ENCODE results near the gene MAGEA3.
"Not testable (repeated sequence)": the region's sequence is repeated elsewhere in the genome, so short reads cannot be mapped to it uniquely, and the experiment has no call there.

The MAGEA3 gene

GRCh38 chrX:152658302-152658701 lies 40.3 kb upstream of the MAGEA3 start:
- no peaks in the 10 kb centered on the region for H3K27me3 ChIP-seq (ENCODE audit: insufficient read depth, low read depth)
- no peaks in the 10 kb centered on the region for H4K20me1 ChIP-seq (ENCODE audit: insufficient read depth)
- H3K36me3 ChIP-seq (ENCODE audit: insufficient read depth) = no peaks in the 10 kb centered on the region
- TF ChIP-seq, protein P1, sequence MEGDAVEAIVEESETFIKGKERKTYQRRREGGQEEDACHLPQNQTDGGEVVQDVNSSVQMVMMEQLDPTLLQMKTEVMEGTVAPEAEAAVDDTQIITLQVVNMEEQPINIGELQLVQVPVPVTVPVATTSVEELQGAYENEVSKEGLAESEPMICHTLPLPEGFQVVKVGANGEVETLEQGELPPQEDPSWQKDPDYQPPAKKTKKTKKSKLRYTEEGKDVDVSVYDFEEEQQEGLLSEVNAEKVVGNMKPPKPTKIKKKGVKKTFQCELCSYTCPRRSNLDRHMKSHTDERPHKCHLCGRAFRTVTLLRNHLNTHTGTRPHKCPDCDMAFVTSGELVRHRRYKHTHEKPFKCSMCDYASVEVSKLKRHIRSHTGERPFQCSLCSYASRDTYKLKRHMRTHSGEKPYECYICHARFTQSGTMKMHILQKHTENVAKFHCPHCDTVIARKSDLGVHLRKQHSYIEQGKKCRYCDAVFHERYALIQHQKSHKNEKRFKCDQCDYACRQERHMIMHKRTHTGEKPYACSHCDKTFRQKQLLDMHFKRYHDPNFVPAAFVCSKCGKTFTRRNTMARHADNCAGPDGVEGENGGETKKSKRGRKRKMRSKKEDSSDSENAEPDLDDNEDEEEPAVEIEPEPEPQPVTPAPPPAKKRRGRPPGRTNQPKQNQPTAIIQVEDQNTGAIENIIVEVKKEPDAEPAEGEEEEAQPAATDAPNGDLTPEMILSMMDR (conservative IDR thresholded peaks at IDR 0.05; ENCODE audit: low read depth, low read length) = no peak
- H3K4me2 ChIP-seq = no peak overlapping the region
- no peak overlapping the region for H2AFZ ChIP-seq (ENCODE audit: low read depth)
- H3K4me1 ChIP-seq (ENCODE audit: low read depth, poor library complexity, severe bottlenecking) = no peaks in the 10 kb centered on the region
- H3K27ac ChIP-seq = no peak overlapping the region
- H3K9ac ChIP-seq = no peak overlapping the region
- H3K4me3 ChIP-seq (IDR thresholded peaks at IDR 0.05; ENCODE audit: insufficient read depth, low read depth, low read length) = no peak overlapping the region
- H3K79me2 ChIP-seq (ENCODE audit: insufficient read depth, low read depth) = no peaks in the 10 kb centered on the region

DNA sequence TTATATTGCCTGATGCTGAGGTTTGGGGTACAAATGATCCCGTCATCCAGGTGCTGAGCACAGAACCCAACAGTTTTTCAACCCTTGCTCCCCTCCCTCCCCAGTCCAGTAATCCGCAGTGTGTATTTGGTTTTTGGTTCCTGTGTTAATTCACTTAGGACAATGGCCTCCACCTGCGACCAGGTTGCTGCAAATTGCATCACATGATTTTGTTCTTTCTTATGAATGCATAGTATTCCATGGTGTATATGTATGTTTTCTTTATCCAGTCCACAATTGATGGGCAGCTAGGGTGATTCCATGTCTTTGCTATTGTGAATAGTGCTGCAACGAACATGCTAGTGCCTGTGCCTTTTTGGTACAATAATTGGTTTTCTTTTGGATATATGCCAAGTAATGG lies 35.5 kb upstream of the MAGEA3 start:
- no peaks in the 10 kb centered on the region for H3K36me3 ChIP-seq (ENCODE audit: insufficient read depth)
- TF ChIP-seq, protein P1 (conservative IDR thresholded peaks at IDR 0.05; ENCODE audit: low read depth, low read length) = no peak
- no peaks in the 10 kb centered on the region for H3K27me3 ChIP-seq (ENCODE audit: insufficient read depth, low read depth)
- H3K4me3 ChIP-seq (IDR thresholded peaks at IDR 0.05; ENCODE audit: insufficient read depth, low read depth, low read length) = no peak overlapping the region
- H3K4me1 ChIP-seq (ENCODE audit: low read depth, poor library complexity, severe bottlenecking) = no peaks in the 10 kb centered on the region
- no peak overlapping the region for H3K9ac ChIP-seq
- no peak overlapping the region for H2AFZ ChIP-seq (ENCODE audit: low read depth)
- H3K27ac ChIP-seq = no peak overlapping the region
- no peak overlapping the region for H3K4me2 ChIP-seq
- H3K79me2 ChIP-seq (ENCODE audit: insufficient read depth, low read depth) = no peaks in the 10 kb centered on the region
- H4K20me1 ChIP-seq (ENCODE audit: insufficient read depth) = no peaks in the 10 kb centered on the region

GRCh38 chrX:152674135-152674534 lies 24.5 kb upstream of the MAGEA3 start:
- H3K27me3 ChIP-seq (ENCODE audit: insufficient read depth, low read depth) = no peaks in the 10 kb centered on the region
- H3K9ac ChIP-seq = no peak overlapping the region
- H3K27ac ChIP-seq = no peak overlapping the region
- H3K4me3 ChIP-seq (IDR thresholded peaks at IDR 0.05; ENCODE audit: insufficient read depth, low read depth, low read length) = no peak overlapping the region
- H3K36me3 ChIP-seq (ENCODE audit: insufficient read depth) = no peaks in the 10 kb centered on the region
- no peaks in the 10 kb centered on the region for H4K20me1 ChIP-seq (ENCODE audit: insufficient read depth)
- H3K4me2 ChIP-seq = no peak overlapping the region
- TF ChIP-seq, protein P1 (conservative IDR thresholded peaks at IDR 0.05; ENCODE audit: low read depth, low read length) = no peak
- no peaks in the 10 kb centered on the region for H3K79me2 ChIP-seq (ENCODE audit: insufficient read depth, low read depth)
- H3K4me1 ChIP-seq (ENCODE audit: low read depth, poor library complexity, severe bottlenecking) = no peaks in the 10 kb centered on the region
- no peak overlapping the region for H2AFZ ChIP-seq (ENCODE audit: low read depth)

- not testable (repeated sequence) for H2AFZ ChIP-seq (ENCODE audit: low read depth); H3K36me3 ChIP-seq (ENCODE audit: insufficient read depth); H3K4me1 ChIP-seq (ENCODE audit: low read depth, poor library complexity, severe bottlenecking); H3K27ac ChIP-seq; H3K27me3 ChIP-seq (ENCODE audit: insufficient read depth, low read depth); H3K4me2 ChIP-seq; H3K9ac ChIP-seq; H4K20me1 ChIP-seq (ENCODE audit: insufficient read depth); H3K79me2 ChIP-seq (ENCODE audit: insufficient read depth, low read depth); H3K4me3 ChIP-seq (IDR thresholded peaks at IDR 0.05; ENCODE audit: insufficient read depth, low read depth, low read length)
Observed at GRCh38 chrX:152674652-152675051, 23.9 kb upstream of the MAGEA3 start.

DNA sequence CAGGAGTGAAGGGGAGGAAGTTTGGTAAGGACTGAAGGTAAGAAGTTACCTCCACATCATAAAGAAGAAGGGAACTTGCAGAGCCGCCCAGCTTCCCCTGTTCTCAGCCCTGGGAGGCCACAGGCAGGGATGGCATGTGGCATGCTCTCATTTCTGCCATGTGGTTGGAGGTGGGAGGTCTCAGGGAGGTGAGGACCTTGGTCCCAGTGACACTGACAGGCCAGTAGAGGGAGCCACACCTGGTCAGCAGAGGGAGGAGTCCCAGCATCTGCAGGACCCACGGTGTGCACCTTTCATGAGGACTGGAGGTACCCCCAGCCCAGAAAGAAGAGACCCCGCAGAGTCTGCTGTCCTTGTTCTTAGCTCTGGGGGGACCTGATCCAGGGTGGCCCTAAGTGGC lies 17.6 kb upstream of the MAGEA3 start:
- H3K36me3 ChIP-seq (ENCODE audit: insufficient read depth); H4K20me1 ChIP-seq (ENCODE audit: insufficient read depth); H3K27me3 ChIP-seq (ENCODE audit: insufficient read depth, low read depth); H3K9ac ChIP-seq; H3K4me3 ChIP-seq (IDR thresholded peaks at IDR 0.05; ENCODE audit: insufficient read depth, low read depth, low read length); H3K27ac ChIP-seq; H3K4me2 ChIP-seq; H3K79me2 ChIP-seq (ENCODE audit: insufficient read depth, low read depth); H2AFZ ChIP-seq (ENCODE audit: low read depth); H3K4me1 ChIP-seq (ENCODE audit: low read depth, poor library complexity, severe bottlenecking): not testable (repeated sequence)

GRCh38 chrX:152700390-152700789 lies 1.8 kb downstream of the MAGEA3 start:
- not testable (repeated sequence) for H2AFZ ChIP-seq (ENCODE audit: low read depth); H3K9ac ChIP-seq; H3K79me2 ChIP-seq (ENCODE audit: insufficient read depth, low read depth)

GRCh38 chrX:152706500-152706899 lies 7.9 kb downstream of the MAGEA3 start:
- H3K36me3 ChIP-seq (ENCODE audit: insufficient read depth); H3K27ac ChIP-seq; H3K27me3 ChIP-seq (ENCODE audit: insufficient read depth, low read depth); H3K9ac ChIP-seq; H3K79me2 ChIP-seq (ENCODE audit: insufficient read depth, low read depth); H3K4me2 ChIP-seq; H2AFZ ChIP-seq (ENCODE audit: low read depth); H4K20me1 ChIP-seq (ENCODE audit: insufficient read depth); H3K4me3 ChIP-seq (IDR thresholded peaks at IDR 0.05; ENCODE audit: insufficient read depth, low read depth, low read length); H3K4me1 ChIP-seq (ENCODE audit: low read depth, poor library complexity, severe bottlenecking): not testable (repeated sequence)

More at GRCh38 chrX:152700390-152700789, 1.8 kb downstream of the MAGEA3 start:
- H3K27ac ChIP-seq; H3K4me3 ChIP-seq (IDR thresholded peaks at IDR 0.05; ENCODE audit: insufficient read depth, low read depth, low read length); H3K27me3 ChIP-seq (ENCODE audit: insufficient read depth, low read depth); H3K36me3 ChIP-seq (ENCODE audit: insufficient read depth); H3K4me2 ChIP-seq; H4K20me1 ChIP-seq (ENCODE audit: insufficient read depth); H3K4me1 ChIP-seq (ENCODE audit: low read depth, poor library complexity, severe bottlenecking): not testable (repeated sequence)

- not testable (repeated sequence) for H3K4me2 ChIP-seq; H2AFZ ChIP-seq (ENCODE audit: low read depth); H3K79me2 ChIP-seq (ENCODE audit: insufficient read depth, low read depth); H3K36me3 ChIP-seq (ENCODE audit: insufficient read depth); H3K27ac ChIP-seq; H4K20me1 ChIP-seq (ENCODE audit: insufficient read depth); H3K9ac ChIP-seq; H3K4me1 ChIP-seq (ENCODE audit: low read depth, poor library complexity, severe bottlenecking); H3K27me3 ChIP-seq (ENCODE audit: insufficient read depth, low read depth); H3K4me3 ChIP-seq (IDR thresholded peaks at IDR 0.05; ENCODE audit: insufficient read depth, low read depth, low read length)
Observed at GRCh38 chrX:152709173-152709572, 10.6 kb downstream of the MAGEA3 start, which contains the start of gene CSAG2. Gene CSAG2, minus strand, starts transcription at chrX:152709273. Its CDS starts 161 bp downstream, at chrX:152709112.
